Panc1 (cell line): ENCODE data around the gene STEAP2. TPM values are rescaled to one million over a fixed set of nuclear protein-coding genes. Genes with fewer than 3 reads are reported as not detected.
A peak's percentile ranks its signal among the peaks of the same experiment; 100 is the strongest.

ENCODE experiments used
- ATAC-seq: fragments of 200-7000 bp; cut with Tn5 transposase; 2 replicates; pipeline ENCODE4 v1.9.1; 2020; ENCODE audit warnings: mild to moderate bottlenecking, moderate library complexity
- BruUV-seq: library from RNA; stranded (reverse); fragments of 400-500 nt; replicated peaks from 2 replicates; lab custom pipeline; 2021; lab: Mats Ljungman, UMichigan
- CTCF ChIA-PET: fragments of 300-600 bp; sonication (Branson Sonifier 250); formaldehyde crosslinking; loops from one replicate; lab custom pipeline; 2022; ENCODE audit warnings: antibody characterized with exemption; lab: Charles Lee
- POLR2A ChIA-PET: fragments of 300-600 bp; sonication (Branson Sonifier 250); formaldehyde crosslinking; loops from one replicate; lab custom pipeline; 2022; ENCODE audit warnings: antibody characterized with exemption; lab: Charles Lee
- DNase-seq: peaks from one replicate; pipeline ENCODE4 v3.0.0-alpha.2; 2010; ENCODE audit warnings: low read depth, low spot score
- H3K27ac ChIP-seq: 2 replicates; pipeline ENCODE4 v1.5.1; 2011; ENCODE audit warnings: mild to moderate bottlenecking, low read length, inconsistent platforms
- H3K27me3 ChIP-seq: fragments of 200-500 bp; sonication (Bioruptor generic); 2 replicates; pipeline ENCODE4 v1.6.0; 2014; ENCODE audit warnings: low read length, inconsistent platforms; ENCODE audit not compliant: control insufficient read depth, insufficient read depth
- H3K36me3 ChIP-seq: fragments of 200-500 bp; sonication (Bioruptor generic); 2 replicates; pipeline ENCODE4 v1.5.1; 2014; ENCODE audit warnings: inconsistent platforms, mild to moderate bottlenecking, low read length, moderate library complexity; ENCODE audit not compliant: control insufficient read depth, insufficient read depth
- H3K4me1 ChIP-seq: 2 replicates; pipeline ENCODE4 v1.5.1; 2011; ENCODE audit warnings: inconsistent platforms, mild to moderate bottlenecking, low read length, moderate library complexity; ENCODE audit not compliant: control insufficient read depth, insufficient read depth
- H3K4me3 ChIP-seq, 2 experiments: 2 replicates each; pipeline ENCODE4 v1.5.1; 2011 to 2012; ENCODE audit warnings: low read depth in 2 of 2, low read length in 2 of 2, mild to moderate bottlenecking in 2 of 2, inconsistent platforms in 1 of 2, moderate library complexity in 1 of 2
- H3K9me3 ChIP-seq: fragments of 200-500 bp; sonication (Bioruptor generic); 2 replicates; pipeline ENCODE4 v1.5.1; 2014; ENCODE audit warnings: low read depth, mild to moderate bottlenecking, inconsistent platforms, low read length, moderate library complexity; ENCODE audit not compliant: control insufficient read depth, insufficient read depth
- CTCF ChIP-seq: fragments of 450-650 bp; IDR thresholded peaks from 2 replicates; pipeline ENCODE4 v1.5.1; 2017; ENCODE audit warnings: mild to moderate bottlenecking
- POLR2AphosphoS5 ChIP-seq: IDR thresholded peaks from 2 replicates; pipeline ENCODE4 v1.6.1; 2012; ENCODE audit warnings: mild to moderate bottlenecking, low read depth, low read length, moderate library complexity
- REST ChIP-seq, 2 experiments: IDR thresholded peaks; 2 replicates each; pipeline ENCODE4 v1.6.1; 2011 to 2012; ENCODE audit warnings: low read depth in 2 of 2, control low read depth in 1 of 2, low read length in 1 of 2, mild to moderate bottlenecking in 1 of 2, moderate library complexity in 1 of 2; ENCODE audit not compliant: insufficient read depth in 1 of 2
- SIN3A ChIP-seq: IDR thresholded peaks from 2 replicates; pipeline ENCODE4 v1.6.1; 2012; ENCODE audit warnings: low read depth, mild to moderate bottlenecking, low read length, moderate library complexity, borderline replicate concordance; ENCODE audit not compliant: insufficient read depth
- TCF7L2 ChIP-seq: IDR thresholded peaks from 2 replicates; pipeline ENCODE4 v1.6.1; 2011; ENCODE audit warnings: mild to moderate bottlenecking, low read depth, low read length, inconsistent platforms
- in situ Hi-C: cut with HindIII; loops from 2 replicates; pipeline ENCODE4 v1.10.0; 2016; ENCODE audit warnings: low sequenced_read_pairs, low pct_unique_long_range_greater_than_20kb
- intact Hi-C: fragments of 100-400 bp; cut with micrococcal nuclease; formaldehyde crosslinking; loops from one replicate; pipeline ENCODE4 v1.10.0; 2022; ENCODE audit not compliant: unreplicated experiment
- total RNA-seq: library from RNA; stranded (reverse); gene quantifications from one replicate; pipeline ENCODE4 v1.2.1, GENCODE V29; 2021; ENCODE audit not compliant: unreplicated experiment

STEAP2 gene
- total RNA-seq, 1 experiment from 2014 or later: 4.1 TPM

GRCh38 chr7:90210475-90210874 is 1.1 kb upstream of the STEAP2 start:
- ChIA-PET POLR2A (no interaction called here), CTCF (no interaction called here)
- in situ Hi-C loops (no loop called here), intact Hi-C loops (no loop called here)
- TF ChIP-seq CTCF (no peak), SIN3A (no peak), REST (IDR thresholded peaks at IDR 0.05; ENCODE audit: insufficient read depth in 1 of 2, low read depth in 2 of 2, low read length in 1 of 2) (no peak), POLR2AphosphoS5 (no peak), TCF7L2 (no peak)
- Histone ChIP-seq H3K9me3 (no peaks in the 10 kb centered on the region), H3K27me3 (no peaks in the 10 kb centered on the region; the same call in 1 of the 2 replicates), H3K36me3 (no peaks in the 10 kb centered on the region), H3K4me3 (no peak overlapping the region), H3K27ac (no peak overlapping the region), H3K4me1 (no peaks in the 10 kb centered on the region)
- ATAC-seq: no peak
- no peak for DNase-seq
- BruUV-seq: no TSS peak

DNA sequence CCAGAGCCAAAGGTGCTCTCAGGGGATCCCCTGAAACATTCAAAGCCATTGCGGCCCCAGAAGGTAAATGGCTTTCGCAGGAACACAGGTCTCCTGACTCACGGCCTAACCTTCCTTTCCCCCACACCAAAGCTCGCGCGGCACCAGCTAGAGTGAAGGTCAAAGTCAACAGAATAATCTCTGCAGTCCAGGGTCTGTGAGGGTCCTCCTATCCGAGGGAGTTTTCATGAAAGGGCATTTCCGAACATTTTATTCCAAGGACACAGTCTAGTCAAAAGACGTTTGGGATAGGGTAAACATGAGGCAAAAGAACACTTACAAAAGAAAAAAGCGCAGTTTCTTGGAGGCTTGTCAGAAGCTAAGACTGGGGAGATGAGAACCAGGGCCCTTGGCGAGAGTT is 559 bp upstream of the STEAP2 start:
- intact Hi-C loops (no loop called here), in situ Hi-C loops (no loop called here)
- ChIA-PET CTCF (no interaction called here), POLR2A (no interaction called here)
- no peak for TF ChIP-seq POLR2AphosphoS5
- no peak for TF ChIP-seq TCF7L2
- TF ChIP-seq SIN3A: no peak
- TF ChIP-seq REST (IDR thresholded peaks at IDR 0.05; ENCODE audit: insufficient read depth in 1 of 2, low read depth in 2 of 2, low read length in 1 of 2): no peak
- no peak for TF ChIP-seq CTCF
- H3K36me3 ChIP-seq: no peaks in the 10 kb centered on the region
- DNase-seq: no peak
- no peaks in the 10 kb centered on the region for H3K9me3 ChIP-seq
- peak overlapping the region; percentile 66; the same call in 1 of the 2 replicates for H3K27ac ChIP-seq
- H3K4me3 ChIP-seq: peak overlapping the region; percentile 60 to 71
- no TSS peak for BruUV-seq
- peak; percentile 27 for ATAC-seq
- H3K27me3 ChIP-seq: no peaks in the 10 kb centered on the region; the same call in 1 of the 2 replicates
- no peaks in the 10 kb centered on the region for H3K4me1 ChIP-seq
